Prostate gland (tissue), 2 donors: ENCODE data around the gene LPAR3.

ENCODE experiments used
- POLR2A ChIP-seq: fragments of 450-650 bp; IDR thresholded peaks from one replicate; pipeline ENCODE4 v1.6.1; 2016; ENCODE audit warnings: antibody characterized with exemption, mild to moderate bottlenecking
- POLR2AphosphoS5 ChIP-seq: sonication (generic); formaldehyde crosslinking; IDR thresholded peaks from one replicate; pipeline ENCODE4 v1.6.1; 2017; ENCODE audit warnings: antibody characterized with exemption
- TF ChIP-seq, protein P1 (sequence below), 4 experiments: fragments of 200-600 bp in 2 of 4; fragments of 450-650 bp in 2 of 4; sonication (generic) in 2 of 4; IDR thresholded peaks; 1 replicate in 3 of 4; 2 replicates in 1 of 4; pipeline ENCODE4 v1.5.1; 2016 to 2019; ENCODE audit warnings: antibody characterized with exemption in 4 of 4, mild to moderate bottlenecking in 2 of 4, moderate library complexity in 2 of 4

DNA sequence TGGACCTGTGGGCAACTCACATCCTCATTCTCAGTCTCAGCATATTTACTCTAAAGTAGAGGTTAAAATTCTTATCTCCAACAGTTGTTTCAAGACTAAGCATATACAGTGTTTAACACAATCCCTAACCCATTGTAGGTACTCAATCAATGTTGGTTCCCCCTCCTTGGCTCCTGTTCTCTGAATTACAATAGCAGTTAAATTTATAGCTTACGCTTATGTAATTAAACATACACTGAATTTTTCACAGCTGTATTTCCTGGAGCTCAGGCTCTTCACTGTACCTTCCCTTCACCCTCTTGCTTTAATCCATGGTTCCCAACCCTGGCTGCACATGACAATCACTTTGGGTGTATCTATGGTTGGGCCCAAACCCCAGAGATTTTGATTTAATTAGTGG, 89.4 kb downstream of the LPAR3 start:
- TF ChIP-seq, protein P1, sequence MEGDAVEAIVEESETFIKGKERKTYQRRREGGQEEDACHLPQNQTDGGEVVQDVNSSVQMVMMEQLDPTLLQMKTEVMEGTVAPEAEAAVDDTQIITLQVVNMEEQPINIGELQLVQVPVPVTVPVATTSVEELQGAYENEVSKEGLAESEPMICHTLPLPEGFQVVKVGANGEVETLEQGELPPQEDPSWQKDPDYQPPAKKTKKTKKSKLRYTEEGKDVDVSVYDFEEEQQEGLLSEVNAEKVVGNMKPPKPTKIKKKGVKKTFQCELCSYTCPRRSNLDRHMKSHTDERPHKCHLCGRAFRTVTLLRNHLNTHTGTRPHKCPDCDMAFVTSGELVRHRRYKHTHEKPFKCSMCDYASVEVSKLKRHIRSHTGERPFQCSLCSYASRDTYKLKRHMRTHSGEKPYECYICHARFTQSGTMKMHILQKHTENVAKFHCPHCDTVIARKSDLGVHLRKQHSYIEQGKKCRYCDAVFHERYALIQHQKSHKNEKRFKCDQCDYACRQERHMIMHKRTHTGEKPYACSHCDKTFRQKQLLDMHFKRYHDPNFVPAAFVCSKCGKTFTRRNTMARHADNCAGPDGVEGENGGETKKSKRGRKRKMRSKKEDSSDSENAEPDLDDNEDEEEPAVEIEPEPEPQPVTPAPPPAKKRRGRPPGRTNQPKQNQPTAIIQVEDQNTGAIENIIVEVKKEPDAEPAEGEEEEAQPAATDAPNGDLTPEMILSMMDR (IDR thresholded peaks at IDR 0.05), result no peak
- TF ChIP-seq POLR2A, result no peak
- TF ChIP-seq POLR2AphosphoS5, result no peak
